Measurements from ENCODE around the gene ATXN7L1. TPM values are rescaled to one million over a fixed set of nuclear protein-coding genes. Genes with fewer than 3 reads are reported as not detected.

The ATXN7L1 gene
- polyA plus RNA-seq, 1 of the 3 experiments (the other 2 are of a cell fraction) = 6.0 TPM

GRCh38 chr7:105822806-105823205 is 53.6 kb downstream of the ATXN7L1 start:
- no peak for TF ChIP-seq POLR2AphosphoS5 (IDR thresholded peaks at IDR 0.05; ENCODE audit: low read depth, low read length)
- no peak for TF ChIP-seq RCOR1 (IDR thresholded peaks at IDR 0.05; ENCODE audit: low read length)
- TF ChIP-seq EZH2phosphoT487 (IDR thresholded peaks at IDR 0.05; ENCODE audit: borderline replicate concordance, low read depth) = no peak
- TF ChIP-seq FOXM1 (IDR thresholded peaks at IDR 0.05; ENCODE audit: low read depth) = no peak
- no peak for TF ChIP-seq FOSL2 (IDR thresholded peaks at IDR 0.05; ENCODE audit: borderline replicate concordance, low read depth)
- no peak for TF ChIP-seq MEF2A (IDR thresholded peaks at IDR 0.05; ENCODE audit: borderline replicate concordance, low read depth)
- TF ChIP-seq GABPA (IDR thresholded peaks at IDR 0.05; ENCODE audit: low read depth) = no peak
- TF ChIP-seq EP300 (IDR thresholded peaks at IDR 0.05; ENCODE audit: borderline replicate concordance in 1 of 2, low read depth in 1 of 2, low read length in 1 of 2) = no peak
- TF ChIP-seq NFIC (IDR thresholded peaks at IDR 0.05; ENCODE audit: borderline replicate concordance) = no peak
- no peak for TF ChIP-seq SIN3A (IDR thresholded peaks at IDR 0.05; ENCODE audit: borderline replicate concordance, low read depth, low read length)
- no peak for TF ChIP-seq MAX (IDR thresholded peaks at IDR 0.05; ENCODE audit: low read depth)
- no peak for TF ChIP-seq CTCF (IDR thresholded peaks at IDR 0.05)
- no peak for TF ChIP-seq FOXJ3 (CRISPR knock-in tag; IDR thresholded peaks at IDR 0.05)
- no peak for TF ChIP-seq RXRA (IDR thresholded peaks at IDR 0.05; ENCODE audit: borderline replicate concordance, low read depth)
- no peak for DNase-seq
- peaks cover 0 to 19% of the 10 kb centered on the region in 2 experiments; a peak in 3 of 4 replicates for H3K4me1 ChIP-seq (ENCODE audit: control insufficient read depth in 1 of 2, insufficient read depth in 2 of 2, low read depth in 1 of 2, low read length in 1 of 2)
- no peak overlapping the region for H3K9ac ChIP-seq
- no peak overlapping the region for H3K27ac ChIP-seq (ENCODE audit: low read depth in 2 of 2, low read length in 1 of 2)
- H3K79me2 ChIP-seq (ENCODE audit: insufficient read depth) = no peaks in the 10 kb centered on the region
- H3K9me2 ChIP-seq = no peaks in the 10 kb centered on the region
- no peaks in the 10 kb centered on the region for H3K27me3 ChIP-seq (ENCODE audit: insufficient read depth)
- ChIA-PET CTCF (interaction anchor here (0.6 to 1.5 kb wide), 6 partner anchors 11 to 355 kb away, joined by 3 to 6 read pairs (median 4); partner anchors contain the start of gene ATXN7L1), POLR2A (no interaction called here)
- 90% methylated on average over 1 of the region's 1 CpG for WGBS (ENCODE audit: low lambda C conversion rate)
- no peak overlapping the region for H3K4me3 ChIP-seq (ENCODE audit: low read depth in 2 of 2, low read length in 1 of 2)
- H3K4me2 ChIP-seq = no peak overlapping the region
- no peak overlapping the region for H2AFZ ChIP-seq (ENCODE audit: low read depth)
- H3K9me3 ChIP-seq = no peaks in the 10 kb centered on the region
- H3K36me3 ChIP-seq (replicated peaks in 1 of 2; ENCODE audit: control insufficient read depth in 1 of 2, insufficient read depth in 2 of 2, low read length in 1 of 2) = no peaks in the 10 kb centered on the region
- H4K20me1 ChIP-seq (ENCODE audit: insufficient read depth) = no peaks in the 10 kb centered on the region
- H3F3A ChIP-seq (replicated peaks; ENCODE audit: insufficient read depth) = no peaks in the 10 kb centered on the region

GRCh38 chr7:105821527-105821926 is 54.9 kb downstream of the ATXN7L1 start:
- no peak overlapping the region for H3K4me3 ChIP-seq (ENCODE audit: low read depth in 2 of 2, low read length in 1 of 2)
- no peaks in the 10 kb centered on the region for H3K27me3 ChIP-seq (ENCODE audit: insufficient read depth)
- no peaks in the 10 kb centered on the region for H3K36me3 ChIP-seq (replicated peaks in 1 of 2; ENCODE audit: control insufficient read depth in 1 of 2, insufficient read depth in 2 of 2, low read length in 1 of 2)
- H3K79me2 ChIP-seq (ENCODE audit: insufficient read depth) = no peaks in the 10 kb centered on the region
- no peaks in the 10 kb centered on the region for H3K9me3 ChIP-seq
- WGBS (ENCODE audit: low lambda C conversion rate) = 88% methylated on average over 4 of the region's 4 CpGs
- ChIA-PET CTCF (interaction anchor here (1.1 to 1.5 kb wide), 3 partner anchors 11 to 56 kb away, joined by 3 to 6 read pairs (median 3); partner anchors contain the start of gene ATXN7L1), POLR2A (no interaction called here)
- H3K9ac ChIP-seq = no peak overlapping the region
- peaks cover 0 to 7% of the 10 kb centered on the region in 2 experiments; a peak in 2 of 4 replicates for H3K4me1 ChIP-seq (ENCODE audit: control insufficient read depth in 1 of 2, insufficient read depth in 2 of 2, low read depth in 1 of 2, low read length in 1 of 2)
- DNase-seq = no peak
- H2AFZ ChIP-seq (ENCODE audit: low read depth) = no peak overlapping the region
- H3K9me2 ChIP-seq = no peaks in the 10 kb centered on the region
- H3F3A ChIP-seq (replicated peaks; ENCODE audit: insufficient read depth) = no peaks in the 10 kb centered on the region
- no peak overlapping the region for H3K4me2 ChIP-seq
- H3K27ac ChIP-seq (ENCODE audit: low read depth in 2 of 2, low read length in 1 of 2) = no peak overlapping the region
- no peaks in the 10 kb centered on the region for H4K20me1 ChIP-seq (ENCODE audit: insufficient read depth)
- TF ChIP-seq EP300 (IDR thresholded peaks at IDR 0.05; ENCODE audit: borderline replicate concordance in 1 of 2, low read depth in 1 of 2, low read length in 1 of 2) (no peak), IRF3 (IDR thresholded peaks at IDR 0.05; ENCODE audit: low read depth, low read length) (no peak), MEF2A (IDR thresholded peaks at IDR 0.05; ENCODE audit: borderline replicate concordance, low read depth) (no peak), JUND (IDR thresholded peaks at IDR 0.05) (no peak), POLR2AphosphoS5 (IDR thresholded peaks at IDR 0.05; ENCODE audit: low read depth, low read length) (no peak), FOXM1 (IDR thresholded peaks at IDR 0.05; ENCODE audit: low read depth) (no peak), CHD2 (IDR thresholded peaks at IDR 0.05; ENCODE audit: low read length, partially characterized antibody) (no peak), RAD21 (IDR thresholded peaks at IDR 0.05; ENCODE audit: low read length) (no peak), USF2 (IDR thresholded peaks at IDR 0.05; ENCODE audit: borderline replicate concordance, low read depth, low read length) (no peak), NFIC (IDR thresholded peaks at IDR 0.05; ENCODE audit: borderline replicate concordance) (no peak), MAX (IDR thresholded peaks at IDR 0.05; ENCODE audit: low read depth) (no peak), CTCF (IDR thresholded peaks at IDR 0.05) (no peak), RFX5 (IDR thresholded peaks at IDR 0.05; ENCODE audit: low read length) (no peak), TCF12 (IDR thresholded peaks at IDR 0.05) (no peak), RXRA (IDR thresholded peaks at IDR 0.05; ENCODE audit: borderline replicate concordance, low read depth) (no peak)

Measured in SK-N-SH (cell line).